Astrocyte (in vitro differentiated cells and primary cell): ENCODE data around the gene ZNF862.

Experiments used
- EZH2 ChIP-seq: IDR thresholded peaks from 2 replicates; pipeline ENCODE4 v1.6.1; 2012; ENCODE audit warnings: mild to moderate bottlenecking, low read length, inconsistent platforms; ENCODE audit not compliant: insufficient read depth
- TF ChIP-seq, protein P1 (sequence below): IDR thresholded peaks from 2 replicates; pipeline ENCODE4 v1.5.1; 2011; ENCODE audit warnings: low read depth, mild to moderate bottlenecking, inconsistent platforms, low read length, moderate library complexity; ENCODE audit not compliant: insufficient read depth

DNA sequence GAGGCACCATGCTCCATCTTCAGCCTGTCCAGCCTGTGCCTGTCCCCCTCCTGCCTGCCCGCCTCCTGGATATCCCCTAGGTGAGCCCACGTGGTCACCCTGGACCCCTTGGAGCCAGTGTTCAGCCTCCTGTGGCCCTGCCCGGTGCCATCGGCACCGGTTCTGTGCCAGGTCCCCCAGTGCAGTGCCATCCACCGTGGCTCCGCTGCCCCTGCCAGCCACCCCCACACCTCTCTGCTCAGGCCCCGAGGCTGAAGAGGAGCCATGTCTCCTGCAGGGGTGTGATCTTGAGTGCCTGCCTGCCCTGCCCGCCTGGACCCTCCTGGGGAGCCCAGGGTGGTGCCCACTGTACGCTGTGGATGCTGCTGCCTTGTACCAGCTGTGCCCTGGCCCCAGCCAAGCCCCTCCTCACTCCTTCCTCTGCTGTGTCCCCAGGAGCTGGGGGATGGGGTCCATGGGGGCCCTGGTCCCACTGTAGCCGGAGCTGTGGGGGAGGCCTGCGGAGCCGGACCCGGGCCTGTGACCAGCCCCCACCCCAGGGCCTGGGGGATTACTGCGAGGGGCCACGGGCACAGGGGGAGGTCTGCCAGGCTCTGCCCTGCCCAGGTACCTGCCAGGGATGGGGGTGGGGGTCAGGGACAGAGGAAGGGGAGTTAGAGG is 26.2 kb upstream of the ZNF862 start:
- TF ChIP-seq, protein P1, sequence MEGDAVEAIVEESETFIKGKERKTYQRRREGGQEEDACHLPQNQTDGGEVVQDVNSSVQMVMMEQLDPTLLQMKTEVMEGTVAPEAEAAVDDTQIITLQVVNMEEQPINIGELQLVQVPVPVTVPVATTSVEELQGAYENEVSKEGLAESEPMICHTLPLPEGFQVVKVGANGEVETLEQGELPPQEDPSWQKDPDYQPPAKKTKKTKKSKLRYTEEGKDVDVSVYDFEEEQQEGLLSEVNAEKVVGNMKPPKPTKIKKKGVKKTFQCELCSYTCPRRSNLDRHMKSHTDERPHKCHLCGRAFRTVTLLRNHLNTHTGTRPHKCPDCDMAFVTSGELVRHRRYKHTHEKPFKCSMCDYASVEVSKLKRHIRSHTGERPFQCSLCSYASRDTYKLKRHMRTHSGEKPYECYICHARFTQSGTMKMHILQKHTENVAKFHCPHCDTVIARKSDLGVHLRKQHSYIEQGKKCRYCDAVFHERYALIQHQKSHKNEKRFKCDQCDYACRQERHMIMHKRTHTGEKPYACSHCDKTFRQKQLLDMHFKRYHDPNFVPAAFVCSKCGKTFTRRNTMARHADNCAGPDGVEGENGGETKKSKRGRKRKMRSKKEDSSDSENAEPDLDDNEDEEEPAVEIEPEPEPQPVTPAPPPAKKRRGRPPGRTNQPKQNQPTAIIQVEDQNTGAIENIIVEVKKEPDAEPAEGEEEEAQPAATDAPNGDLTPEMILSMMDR: no peak
- TF ChIP-seq EZH2: no peak
